ENCODE data around the gene KRT2. TPM values are rescaled to one million over a fixed set of nuclear protein-coding genes. Genes with fewer than 3 reads are reported as not detected.

The KRT2 gene
- total and polyA plus RNA-seq, 12 donors = 0.16 TPM; not detected in 11

DNA sequence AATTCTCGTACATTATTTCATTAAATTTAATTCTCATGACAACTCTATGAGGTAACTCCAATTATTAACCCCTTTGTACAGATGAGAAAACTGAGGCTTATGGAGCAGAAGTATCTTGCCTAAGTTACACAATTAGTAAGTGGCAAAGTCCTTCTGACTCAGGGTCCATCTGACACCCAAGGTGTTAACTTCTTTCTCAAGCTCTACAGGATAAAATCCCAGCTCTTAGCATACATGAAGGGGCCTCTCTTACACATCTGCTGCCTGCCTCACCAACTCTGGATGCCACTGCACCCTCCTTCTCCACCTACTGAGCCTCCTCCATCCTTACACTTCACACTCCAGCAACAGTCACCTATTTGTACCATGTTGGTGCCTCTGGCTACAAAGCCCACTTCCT lies 46.5 kb downstream of the KRT2 start:
- 74 to 94% (median 82%) methylated on average over 1 of the region's 1 CpG for WGBS, 4 donors
- Histone ChIP-seq H3K9me3 (replicated peaks in 1 of 3) (no peaks in the 10 kb centered on the region), H3K36me3 (replicated peaks in 1 of 2) (no peaks in the 10 kb centered on the region), H3K27ac (no peak overlapping the region), H3K27me3 (peaks cover 28% of the 10 kb centered on the region), H3K4me3 (no peak overlapping the region), H3K4me1 (replicated peaks in 1 of 2) (no peaks in the 10 kb centered on the region)
- intact Hi-C loops (cut with DNase I) = no loop called here
- TF ChIP-seq POLR2A (IDR thresholded peaks at IDR 0.05) = no peak
- TF ChIP-seq, protein P1, sequence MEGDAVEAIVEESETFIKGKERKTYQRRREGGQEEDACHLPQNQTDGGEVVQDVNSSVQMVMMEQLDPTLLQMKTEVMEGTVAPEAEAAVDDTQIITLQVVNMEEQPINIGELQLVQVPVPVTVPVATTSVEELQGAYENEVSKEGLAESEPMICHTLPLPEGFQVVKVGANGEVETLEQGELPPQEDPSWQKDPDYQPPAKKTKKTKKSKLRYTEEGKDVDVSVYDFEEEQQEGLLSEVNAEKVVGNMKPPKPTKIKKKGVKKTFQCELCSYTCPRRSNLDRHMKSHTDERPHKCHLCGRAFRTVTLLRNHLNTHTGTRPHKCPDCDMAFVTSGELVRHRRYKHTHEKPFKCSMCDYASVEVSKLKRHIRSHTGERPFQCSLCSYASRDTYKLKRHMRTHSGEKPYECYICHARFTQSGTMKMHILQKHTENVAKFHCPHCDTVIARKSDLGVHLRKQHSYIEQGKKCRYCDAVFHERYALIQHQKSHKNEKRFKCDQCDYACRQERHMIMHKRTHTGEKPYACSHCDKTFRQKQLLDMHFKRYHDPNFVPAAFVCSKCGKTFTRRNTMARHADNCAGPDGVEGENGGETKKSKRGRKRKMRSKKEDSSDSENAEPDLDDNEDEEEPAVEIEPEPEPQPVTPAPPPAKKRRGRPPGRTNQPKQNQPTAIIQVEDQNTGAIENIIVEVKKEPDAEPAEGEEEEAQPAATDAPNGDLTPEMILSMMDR (IDR thresholded peaks at IDR 0.05) = no peak
- DNase-seq = no peak

DNA sequence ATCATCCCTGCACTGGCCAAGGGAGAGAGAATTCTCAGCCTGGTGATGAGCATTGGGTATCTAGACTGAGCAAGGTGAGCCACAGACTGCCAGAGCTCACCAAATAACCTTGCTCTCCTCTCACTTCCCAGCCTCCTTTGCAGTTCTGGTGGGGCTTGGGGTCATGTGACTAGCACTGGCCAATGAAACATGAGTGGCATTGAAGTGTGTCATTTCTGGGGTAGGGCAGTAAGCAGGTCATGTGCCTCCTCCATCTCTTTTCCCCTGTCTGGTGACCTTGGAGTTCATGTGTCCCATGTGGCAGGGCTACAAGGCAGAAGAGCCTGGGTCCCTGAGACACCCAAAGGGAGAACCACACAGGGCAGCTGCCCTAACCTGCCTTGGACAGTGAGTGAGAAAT lies 47.2 kb downstream of the KRT2 start:
- intact Hi-C loops (cut with DNase I) = no loop called here
- no peaks in the 10 kb centered on the region for H3K9me3 ChIP-seq (replicated peaks in 1 of 3)
- TF ChIP-seq POLR2A (IDR thresholded peaks at IDR 0.05) = no peak
- TF ChIP-seq, protein P1 (IDR thresholded peaks at IDR 0.05) = no peak
- H3K27ac ChIP-seq = no peak overlapping the region
- no peaks in the 10 kb centered on the region for H3K36me3 ChIP-seq (replicated peaks in 1 of 2)
- no peaks in the 10 kb centered on the region for H3K4me1 ChIP-seq (replicated peaks in 1 of 2)
- H3K27me3 ChIP-seq = peaks cover 32% of the 10 kb centered on the region
- H3K4me3 ChIP-seq = no peak overlapping the region
- no peak for DNase-seq

DNA sequence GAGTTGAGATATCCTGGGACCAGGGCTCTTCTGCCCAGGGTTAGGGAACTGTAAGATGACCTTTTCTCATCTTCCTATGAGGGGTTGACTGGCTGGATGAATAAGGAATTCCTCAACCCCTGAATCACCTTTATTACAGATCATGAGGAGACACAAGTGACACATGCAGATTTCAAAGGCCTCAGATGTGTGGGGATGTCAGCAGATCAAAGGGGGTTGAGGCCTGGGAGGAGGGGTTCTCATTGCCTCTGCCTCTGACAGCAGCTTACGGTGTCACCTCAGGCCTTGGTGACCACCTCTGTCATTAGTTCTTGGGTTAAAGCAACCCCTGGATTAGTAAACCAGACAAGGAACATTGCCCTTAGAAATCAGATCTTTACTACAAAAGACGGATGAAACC lies 48.7 kb downstream of the KRT2 start:
- H3K27ac ChIP-seq = no peak overlapping the region
- no peak for DNase-seq
- intact Hi-C loops (cut with DNase I) = no loop called here
- H3K36me3 ChIP-seq (replicated peaks in 1 of 2) = no peaks in the 10 kb centered on the region
- H3K4me3 ChIP-seq = no peak overlapping the region
- TF ChIP-seq POLR2A (IDR thresholded peaks at IDR 0.05) = no peak
- TF ChIP-seq, protein P1 (IDR thresholded peaks at IDR 0.05) = no peak
- H3K27me3 ChIP-seq = peaks cover 28% of the 10 kb centered on the region
- no peaks in the 10 kb centered on the region for H3K4me1 ChIP-seq (replicated peaks in 1 of 2)
- no peaks in the 10 kb centered on the region for H3K9me3 ChIP-seq (replicated peaks in 1 of 3)
- 61 to 97% (median 92%) methylated on average over 2 of the region's 2 CpGs for WGBS, 4 donors

DNA sequence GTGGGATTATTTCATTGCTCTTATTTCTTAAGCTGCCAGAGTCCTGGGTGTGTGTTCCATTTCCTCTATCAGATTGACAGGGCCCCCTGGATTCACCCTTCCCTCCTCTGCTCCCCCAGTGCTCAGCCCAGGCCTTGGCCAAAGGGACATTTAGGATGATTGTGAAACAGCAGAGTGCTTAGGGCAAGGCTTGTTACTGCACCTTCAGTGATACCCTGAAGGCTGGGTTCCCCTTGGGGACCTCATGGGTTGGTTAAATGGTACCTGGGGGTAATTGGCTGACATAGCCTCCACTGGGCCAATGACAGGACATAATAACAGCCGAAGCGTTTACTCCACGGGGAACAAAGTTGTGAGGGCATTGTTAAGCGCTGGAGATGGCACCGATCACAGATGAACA lies 49.5 kb downstream of the KRT2 start:
- no peak overlapping the region for H3K4me3 ChIP-seq
- TF ChIP-seq, protein P1 (IDR thresholded peaks at IDR 0.05) = no peak
- no peak overlapping the region for H3K27ac ChIP-seq
- H3K27me3 ChIP-seq = peaks cover 28% of the 10 kb centered on the region
- H3K9me3 ChIP-seq (replicated peaks in 1 of 3) = no peaks in the 10 kb centered on the region
- WGBS, 4 donors = 81 to 92% (median 90%) methylated on average over 5 of the region's 5 CpGs
- no peaks in the 10 kb centered on the region for H3K36me3 ChIP-seq (replicated peaks in 1 of 2)
- no peaks in the 10 kb centered on the region for H3K4me1 ChIP-seq (replicated peaks in 1 of 2)
- peak in 1 of 7 donors; percentile 6 for DNase-seq
- intact Hi-C loops (cut with DNase I) = no loop called here

Measured in adrenal gland (tissue), 12 donors.